K562 (cell line): ENCODE measurements around the gene YJEFN3.

Source experiments
- EZH2 ChIP-seq: IDR thresholded peaks from 2 replicates; pipeline ENCODE4 v1.6.1; 2012; ENCODE audit warnings: low read depth, mild to moderate bottlenecking, inconsistent platforms, low read length, borderline replicate concordance
- HOXB6 ChIP-seq: fragments of 250-450 bp; sonication (Bioruptor Pico); IDR thresholded peaks from 2 replicates; pipeline ENCODE4 v1.5.1; 2022; ENCODE audit warnings: mild to moderate bottlenecking, borderline replicate concordance
- RBBP5 ChIP-seq: fragments of 200-600 bp; sonication (generic); IDR thresholded peaks from 2 replicates; pipeline ENCODE4 v1.6.1; 2012; ENCODE audit warnings: borderline replicate concordance, mild to moderate bottlenecking, low read length, control low read depth, inconsistent platforms; ENCODE audit not compliant: insufficient read depth, poor library complexity, severe bottlenecking
- TARDBP ChIP-seq: fragments of 450-650 bp; IDR thresholded peaks from 2 replicates; pipeline ENCODE4 v1.6.1; 2016
- ZNF253 ChIP-seq: fragments of 250-450 bp; sonication (Bioruptor Pico); conservative IDR thresholded peaks from 2 replicates; pipeline ENCODE4 v1.6.1; 2021; ENCODE audit warnings: mild to moderate bottlenecking
- TF ChIP-seq, protein P1 (sequence below): sonication (generic); formaldehyde crosslinking; IDR thresholded peaks from 2 replicates; pipeline ENCODE4 v1.8.1; 2022; ENCODE audit warnings: missing genetic modification reagents

DNA sequence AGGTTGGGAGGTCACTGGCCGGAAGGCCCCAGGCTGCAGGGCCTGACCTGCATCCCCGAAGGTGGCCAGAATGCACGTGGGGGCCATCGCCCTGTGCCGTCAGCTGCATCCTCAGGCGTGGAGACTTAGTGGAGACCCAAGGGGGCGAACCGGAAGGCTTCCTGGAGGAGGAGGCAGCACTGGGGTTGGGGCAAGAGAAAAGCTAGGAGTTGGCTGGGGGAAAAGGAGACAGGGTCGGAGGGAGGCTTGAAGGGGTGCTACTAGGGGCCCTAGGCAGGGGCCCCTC lies 1.4 kb upstream of the YJEFN3 start:
- no peak for TF ChIP-seq EZH2
- no peak for TF ChIP-seq RBBP5
- no peak for TF ChIP-seq TARDBP
- no peak for TF ChIP-seq HOXB6 (CRISPR knock-in tag)
- TF ChIP-seq, protein P1, sequence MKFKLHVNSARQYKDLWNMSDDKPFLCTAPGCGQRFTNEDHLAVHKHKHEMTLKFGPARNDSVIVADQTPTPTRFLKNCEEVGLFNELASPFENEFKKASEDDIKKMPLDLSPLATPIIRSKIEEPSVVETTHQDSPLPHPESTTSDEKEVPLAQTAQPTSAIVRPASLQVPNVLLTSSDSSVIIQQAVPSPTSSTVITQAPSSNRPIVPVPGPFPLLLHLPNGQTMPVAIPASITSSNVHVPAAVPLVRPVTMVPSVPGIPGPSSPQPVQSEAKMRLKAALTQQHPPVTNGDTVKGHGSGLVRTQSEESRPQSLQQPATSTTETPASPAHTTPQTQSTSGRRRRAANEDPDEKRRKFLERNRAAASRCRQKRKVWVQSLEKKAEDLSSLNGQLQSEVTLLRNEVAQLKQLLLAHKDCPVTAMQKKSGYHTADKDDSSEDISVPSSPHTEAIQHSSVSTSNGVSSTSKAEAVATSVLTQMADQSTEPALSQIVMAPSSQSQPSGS: no peak
- TF ChIP-seq ZNF253: no peak
